AG09309 (cell line): ENCODE measurements around the gene FKBP10.

Source experiments
- DNase-seq: peaks from one replicate; pipeline ENCODE4 v3.0.0-alpha.2; 2010; ENCODE audit warnings: low read depth
- H3K4me3 ChIP-seq: 2 replicates; pipeline ENCODE4 v1.5.1; 2011; ENCODE audit warnings: mild to moderate bottlenecking, low read depth, low read length, moderate library complexity; ENCODE audit not compliant: control insufficient read depth
- TF ChIP-seq, protein P1 (sequence below): IDR thresholded peaks from 2 replicates; pipeline ENCODE4 v1.5.1; 2011; ENCODE audit warnings: mild to moderate bottlenecking, low read depth, low read length, inconsistent platforms; ENCODE audit not compliant: insufficient read depth, control insufficient read depth; ENCODE audit errors: missing control alignments

FKBP10 gene

DNA sequence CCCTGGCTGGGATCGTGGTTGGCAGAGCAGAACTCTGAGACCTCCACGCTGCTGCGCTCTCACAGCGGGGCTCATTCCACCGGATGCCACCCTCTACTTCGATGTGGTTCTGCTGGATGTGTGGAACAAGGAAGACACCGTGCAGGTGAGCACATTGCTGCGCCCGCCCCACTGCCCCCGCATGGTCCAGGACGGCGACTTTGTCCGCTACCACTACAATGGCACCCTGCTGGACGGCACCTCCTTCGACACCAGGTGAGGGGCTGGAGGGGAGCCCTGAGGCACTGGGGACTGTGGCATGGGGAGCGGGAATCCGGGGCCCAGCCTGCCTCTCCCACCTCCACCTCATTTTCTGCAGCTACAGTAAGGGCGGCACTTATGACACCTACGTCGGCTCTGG is 5.2 kb downstream of the FKBP10 start:
- DNase-seq, result no peak
- H3K4me3 ChIP-seq, result no peak overlapping the region
- TF ChIP-seq, protein P1, sequence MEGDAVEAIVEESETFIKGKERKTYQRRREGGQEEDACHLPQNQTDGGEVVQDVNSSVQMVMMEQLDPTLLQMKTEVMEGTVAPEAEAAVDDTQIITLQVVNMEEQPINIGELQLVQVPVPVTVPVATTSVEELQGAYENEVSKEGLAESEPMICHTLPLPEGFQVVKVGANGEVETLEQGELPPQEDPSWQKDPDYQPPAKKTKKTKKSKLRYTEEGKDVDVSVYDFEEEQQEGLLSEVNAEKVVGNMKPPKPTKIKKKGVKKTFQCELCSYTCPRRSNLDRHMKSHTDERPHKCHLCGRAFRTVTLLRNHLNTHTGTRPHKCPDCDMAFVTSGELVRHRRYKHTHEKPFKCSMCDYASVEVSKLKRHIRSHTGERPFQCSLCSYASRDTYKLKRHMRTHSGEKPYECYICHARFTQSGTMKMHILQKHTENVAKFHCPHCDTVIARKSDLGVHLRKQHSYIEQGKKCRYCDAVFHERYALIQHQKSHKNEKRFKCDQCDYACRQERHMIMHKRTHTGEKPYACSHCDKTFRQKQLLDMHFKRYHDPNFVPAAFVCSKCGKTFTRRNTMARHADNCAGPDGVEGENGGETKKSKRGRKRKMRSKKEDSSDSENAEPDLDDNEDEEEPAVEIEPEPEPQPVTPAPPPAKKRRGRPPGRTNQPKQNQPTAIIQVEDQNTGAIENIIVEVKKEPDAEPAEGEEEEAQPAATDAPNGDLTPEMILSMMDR, result no peak

DNA sequence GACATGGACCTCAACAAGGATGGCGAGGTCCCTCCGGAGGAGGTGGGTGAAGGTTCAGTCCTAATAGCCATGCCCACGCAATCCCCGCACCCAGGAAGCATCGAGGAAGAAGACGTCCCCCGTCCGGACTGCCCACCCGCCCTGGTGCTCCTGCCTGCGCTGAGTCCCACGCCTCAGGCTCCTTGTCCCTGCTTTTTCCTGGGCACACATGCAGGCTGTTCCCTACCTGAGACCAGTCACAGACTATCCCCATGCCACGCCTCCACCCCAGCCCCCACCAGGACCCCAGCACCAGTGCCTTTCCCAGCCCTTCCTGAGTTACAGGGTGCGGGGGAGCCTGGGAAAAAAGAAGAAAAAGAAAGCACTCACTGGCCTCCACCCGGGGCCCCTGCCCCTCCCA is 9.0 kb downstream of the FKBP10 start:
- H3K4me3 ChIP-seq, result no peak overlapping the region
- no peak for DNase-seq
- TF ChIP-seq, protein P1, result no peak

DNA sequence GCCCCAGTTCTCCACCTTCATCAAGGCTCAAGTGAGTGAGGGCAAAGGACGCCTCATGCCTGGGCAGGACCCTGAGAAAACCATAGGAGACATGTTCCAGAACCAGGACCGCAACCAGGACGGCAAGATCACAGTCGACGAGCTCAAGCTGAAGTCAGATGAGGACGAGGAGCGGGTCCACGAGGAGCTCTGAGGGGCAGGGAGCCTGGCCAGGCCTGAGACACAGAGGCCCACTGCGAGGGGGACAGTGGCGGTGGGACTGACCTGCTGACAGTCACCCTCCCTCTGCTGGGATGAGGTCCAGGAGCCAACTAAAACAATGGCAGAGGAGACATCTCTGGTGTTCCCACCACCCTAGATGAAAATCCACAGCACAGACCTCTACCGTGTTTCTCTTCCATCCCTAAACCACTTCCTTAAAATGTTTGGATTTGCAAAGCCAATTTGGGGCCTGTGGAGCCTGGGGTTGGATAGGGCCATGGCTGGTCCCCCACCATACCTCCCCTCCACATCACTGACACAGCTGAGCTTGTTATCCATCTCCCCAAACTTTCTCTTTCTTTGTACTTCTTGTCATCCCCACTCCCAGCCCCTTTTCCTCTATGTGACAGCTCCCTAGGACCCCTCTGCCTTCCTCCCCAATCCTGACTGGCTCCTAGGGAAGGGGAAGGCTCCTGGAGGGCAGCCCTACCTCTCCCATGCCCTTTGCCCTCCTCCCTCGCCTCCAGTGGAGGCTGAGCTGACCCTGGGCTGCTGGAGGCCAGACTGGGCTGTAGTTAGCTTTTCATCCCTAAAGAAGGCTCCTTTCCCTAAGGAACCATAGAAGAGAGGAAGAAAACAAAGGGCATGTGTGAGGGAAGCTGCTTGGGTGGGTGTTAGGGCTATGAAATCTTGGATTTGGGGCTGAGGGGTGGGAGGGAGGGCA is 9.7 kb downstream of the FKBP10 start:
- no peak for DNase-seq
- TF ChIP-seq, protein P1, result no peak

DNA sequence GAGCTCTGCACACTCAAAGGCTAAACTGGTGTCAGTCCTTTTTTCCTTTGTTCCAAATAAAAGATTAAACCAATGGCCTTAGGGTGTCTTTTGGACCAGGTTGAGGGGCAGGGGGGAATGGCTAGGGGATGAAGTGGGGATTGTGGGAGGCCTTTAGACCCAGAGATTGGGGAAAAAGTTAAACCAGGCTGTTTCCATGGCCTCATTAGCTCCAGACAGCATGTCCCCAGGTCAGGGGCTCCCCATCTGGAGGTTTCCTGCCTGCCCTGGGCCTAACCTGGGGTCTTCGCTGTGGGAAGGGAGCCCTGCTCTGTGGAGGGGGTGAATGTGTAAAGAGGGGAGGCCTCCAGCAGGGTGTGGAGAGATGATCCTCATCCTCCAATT is 10.3 kb downstream of the FKBP10 start:
- DNase-seq, result no peak
- no peak overlapping the region for H3K4me3 ChIP-seq
- TF ChIP-seq, protein P1, result no peak

More for the DNA sequence above, 9.7 kb downstream of the FKBP10 start:
- H3K4me3 ChIP-seq, result no peak overlapping the region

DNA sequence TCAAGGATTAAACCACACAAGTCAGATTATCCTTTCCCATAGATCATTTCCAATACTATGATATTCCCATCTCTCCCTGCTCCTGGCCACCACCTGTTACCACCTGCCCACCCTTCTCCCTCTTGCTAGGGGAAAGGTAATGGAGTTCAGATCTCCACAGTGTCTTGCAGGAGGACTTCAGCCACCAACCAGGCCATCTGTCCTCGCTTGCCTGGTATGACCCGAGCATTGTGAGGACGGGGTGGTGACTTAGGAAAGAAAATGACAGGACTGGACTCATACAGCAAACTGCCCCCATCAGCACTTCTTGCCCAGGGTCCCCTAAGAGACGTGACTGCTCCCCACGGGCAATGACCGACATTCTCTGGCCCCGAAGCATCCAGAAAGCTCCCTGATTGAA is 10.8 kb downstream of the FKBP10 start:
- no peak for DNase-seq
- no peak overlapping the region for H3K4me3 ChIP-seq
- TF ChIP-seq, protein P1, result no peak

DNA sequence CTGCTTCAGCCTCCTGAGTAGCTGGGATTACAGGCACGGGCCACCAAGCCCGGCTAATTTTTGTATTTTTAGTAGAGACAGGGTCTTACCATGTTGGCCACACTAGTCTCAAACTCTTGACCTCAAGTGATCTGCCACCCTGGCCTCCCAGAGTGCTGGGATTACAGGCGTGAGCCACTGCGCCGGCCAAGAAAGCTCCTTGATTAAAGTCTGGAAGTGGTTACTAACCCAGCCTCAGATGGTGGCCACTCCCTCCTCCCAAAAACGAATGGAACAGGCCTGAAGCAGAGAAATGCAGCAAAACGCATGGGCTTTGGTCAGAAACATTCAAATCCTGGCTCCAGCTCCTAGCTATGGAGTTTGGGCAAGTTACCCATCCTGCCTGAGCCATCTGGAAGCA is 11.3 kb downstream of the FKBP10 start:
- no peak for DNase-seq
- TF ChIP-seq, protein P1, result no peak
- H3K4me3 ChIP-seq, result no peak overlapping the region
